SHP77 (cell line): Measurements from ENCODE around the gene USP53.
A peak's percentile ranks its signal among the peaks of the same experiment; 100 is the strongest.
"Not testable (repeated sequence)": the region's sequence is repeated elsewhere in the genome, so short reads cannot be mapped to it uniquely, and the experiment has no call there.

Experiments
- DNase-seq, 2 experiments: peaks; one replicate each; lab custom pipeline; 2025; lab: John Stamatoyannopoulos, UW

USP53 gene

DNA sequence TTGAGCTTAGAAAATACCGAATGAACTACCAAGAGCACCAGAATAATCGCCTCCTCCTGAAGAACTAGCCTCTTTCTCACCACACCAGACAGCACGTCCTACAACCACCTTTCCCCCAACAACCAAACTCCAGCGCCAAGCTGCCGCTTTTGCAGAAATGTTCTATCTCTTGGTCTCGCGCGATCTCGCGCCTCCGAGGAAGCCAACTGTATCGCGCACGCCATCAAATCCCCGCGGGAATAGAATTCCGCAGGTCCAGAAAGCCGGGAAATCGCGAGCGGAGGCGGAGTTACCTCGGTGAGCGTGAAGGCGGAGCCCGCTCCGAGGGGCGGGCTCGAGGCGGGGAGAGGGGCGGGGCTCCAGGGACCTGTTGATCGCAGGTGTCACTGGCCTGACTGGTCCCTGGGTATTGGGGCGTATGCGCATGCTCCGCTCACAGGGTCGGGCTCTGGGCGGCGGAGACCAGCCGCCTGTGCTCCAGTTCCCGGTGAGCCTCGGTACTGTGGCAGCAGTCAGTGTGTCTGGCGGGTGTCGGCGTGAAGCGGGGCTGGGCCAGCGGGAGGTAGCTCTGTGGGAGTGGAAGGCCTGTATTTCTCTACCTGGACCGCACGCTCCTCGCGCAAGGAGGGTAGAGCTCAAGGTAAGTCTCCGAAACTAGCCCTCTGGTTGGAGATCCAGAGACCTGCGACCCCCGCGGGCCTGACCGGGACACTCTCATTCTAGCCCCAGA is at the start of gene USP53:
USP53 (plus strand) TSS at position 480 of the 730 bp plus-strand sequence. CDS start 27,047 bp downstream, outside the sequence.
- peak; percentile 94 to 95 for DNase-seq

DNA sequence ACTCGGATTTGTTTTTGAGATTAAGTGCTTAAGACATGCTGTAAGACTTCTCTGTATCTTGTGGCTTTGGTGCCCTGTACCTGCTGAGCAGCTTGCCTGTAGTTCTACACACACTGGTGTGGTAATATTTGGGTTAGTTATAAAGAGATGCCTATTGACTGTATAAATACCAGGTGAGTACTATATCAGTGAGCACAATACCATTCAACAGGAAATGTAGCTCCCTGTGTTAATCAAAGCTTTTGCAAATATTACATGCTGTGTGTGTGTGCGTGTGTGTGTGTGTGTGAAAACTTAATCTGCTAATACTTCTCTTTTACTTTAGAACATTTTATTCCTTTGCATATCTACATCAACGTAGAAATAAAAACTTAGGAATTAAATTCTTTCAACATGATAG is 46.7 kb upstream of the USP53 start:
- DNase-seq, result no peak

DNA sequence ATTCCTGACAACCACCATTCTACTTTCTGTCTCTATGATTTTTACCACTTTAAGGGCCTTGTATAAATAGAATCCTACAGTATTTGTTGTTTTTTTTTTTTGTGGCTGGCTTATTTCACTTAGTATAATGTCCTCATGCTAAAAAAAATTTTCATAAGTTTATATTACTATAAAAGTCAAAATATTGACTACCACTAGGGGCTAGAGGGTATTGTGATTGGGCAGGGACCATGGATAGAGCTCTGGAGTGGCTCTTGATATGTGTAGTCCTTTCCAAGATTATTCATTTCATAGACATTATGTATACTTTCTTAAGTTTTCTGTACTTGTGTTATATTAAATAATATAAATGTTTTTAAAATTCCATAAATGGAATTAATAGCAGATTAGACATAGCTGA is 42.3 kb upstream of the USP53 start:
- no peak for DNase-seq

DNA sequence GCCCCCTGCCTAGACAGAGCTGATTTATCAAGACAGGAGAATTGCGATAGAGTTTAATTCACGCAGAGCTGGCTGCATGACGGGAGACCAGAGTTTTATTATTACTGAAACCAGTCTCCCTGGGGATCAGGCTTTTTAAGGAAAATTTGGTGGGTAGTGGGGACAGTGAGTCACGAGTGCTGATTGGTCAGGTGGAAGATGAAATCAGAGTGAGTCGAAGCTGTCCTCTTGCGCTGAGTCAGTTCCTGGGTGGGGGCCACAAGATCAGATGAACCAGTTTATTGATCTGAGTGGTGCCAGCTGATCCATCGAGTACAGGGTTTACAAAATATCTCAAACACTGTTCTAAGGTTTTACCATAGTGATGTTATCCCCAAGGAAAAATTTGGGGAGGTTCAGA is 40.3 kb upstream of the USP53 start:
- DNase-seq, result no peak

DNA sequence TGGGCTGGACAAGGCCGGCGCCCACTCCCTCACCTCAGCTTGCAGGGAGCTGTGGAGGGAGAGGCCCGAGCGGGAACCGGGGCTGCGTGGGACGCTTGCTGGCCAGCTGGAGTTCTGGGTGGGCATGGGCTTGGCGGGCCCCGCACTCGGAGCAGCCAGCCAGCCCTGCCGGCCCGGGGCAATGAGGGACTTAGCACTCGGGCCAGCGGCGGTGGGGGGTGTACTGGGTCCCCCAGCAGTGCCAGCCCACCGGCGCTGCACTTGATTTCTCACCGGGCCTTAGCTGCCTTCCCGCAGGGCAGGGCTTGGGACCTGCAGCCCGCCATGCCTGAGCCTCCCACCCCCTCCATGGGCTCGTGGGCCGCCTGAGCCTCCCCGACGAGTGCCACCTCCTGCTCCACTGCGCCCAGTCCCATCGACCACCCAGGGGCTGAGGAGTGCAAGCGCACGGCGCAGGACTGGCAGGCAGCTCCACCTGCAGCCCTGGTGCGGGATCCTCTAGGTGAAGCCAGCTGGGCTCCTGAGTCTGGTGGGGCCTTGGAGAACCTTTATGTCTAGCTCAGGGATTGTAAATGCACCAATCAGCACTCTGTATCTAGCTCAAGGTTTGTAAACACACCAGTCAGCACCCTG is 38.7 kb upstream of the USP53 start:
- DNase-seq, result not testable (repeated sequence)

DNA sequence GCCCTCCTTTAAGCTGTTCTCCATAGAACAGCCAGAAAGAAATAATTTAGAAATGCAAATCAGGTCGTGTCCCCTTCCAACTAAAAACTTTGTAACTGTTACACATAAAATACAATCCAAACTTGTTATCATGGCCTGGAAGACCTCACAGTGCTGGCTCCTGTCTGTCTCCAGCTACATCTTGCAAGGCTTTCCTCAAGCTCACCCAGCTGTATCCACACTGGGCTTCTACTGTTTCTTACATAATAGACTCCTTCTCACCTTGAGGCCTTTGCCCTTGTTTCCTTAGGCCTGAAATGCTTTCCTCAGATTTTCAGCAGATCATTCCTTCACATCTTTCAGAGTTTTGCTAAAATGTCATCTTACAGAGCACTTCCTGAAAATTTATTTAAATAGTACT is 33.5 kb upstream of the USP53 start:
- DNase-seq, result no peak

DNA sequence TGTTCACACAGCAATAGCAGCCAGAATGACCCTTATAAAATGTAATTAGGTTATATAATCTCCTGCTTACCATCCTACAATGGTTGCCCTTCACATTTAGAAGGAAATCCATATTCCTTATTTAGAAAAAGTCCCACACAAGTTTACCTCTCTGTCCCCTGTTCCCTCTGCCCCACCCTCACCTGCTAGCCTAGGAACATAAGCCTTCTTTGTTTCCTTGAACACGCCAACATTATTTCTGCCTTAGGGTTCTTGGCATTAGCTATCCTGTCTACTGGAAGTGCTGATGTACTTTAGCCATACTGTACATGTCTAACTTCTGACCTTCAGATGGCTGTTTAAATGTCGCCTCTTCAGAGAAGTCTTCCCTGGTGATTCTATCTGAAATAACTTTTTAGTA is 28.4 kb upstream of the USP53 start:
- no peak for DNase-seq

DNA sequence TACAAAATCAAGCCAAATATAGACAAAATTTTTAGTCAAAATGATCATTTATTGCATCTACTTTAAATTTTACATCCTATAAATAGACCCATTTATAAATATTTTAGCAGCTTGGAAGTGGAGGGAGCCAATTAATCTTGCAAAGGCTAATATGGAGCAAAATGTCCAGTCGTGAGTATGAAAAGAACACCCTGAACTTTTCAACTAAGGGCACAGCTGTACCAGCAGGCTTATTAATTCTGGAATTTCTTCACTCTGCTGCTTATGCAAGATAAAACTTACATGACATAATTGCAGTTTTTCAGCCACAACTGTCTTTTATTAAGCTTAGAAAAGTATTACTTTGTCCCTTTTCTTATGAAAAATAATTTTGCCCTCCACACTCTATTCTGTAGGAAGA is 22.9 kb upstream of the USP53 start:
- DNase-seq, result no peak

DNA sequence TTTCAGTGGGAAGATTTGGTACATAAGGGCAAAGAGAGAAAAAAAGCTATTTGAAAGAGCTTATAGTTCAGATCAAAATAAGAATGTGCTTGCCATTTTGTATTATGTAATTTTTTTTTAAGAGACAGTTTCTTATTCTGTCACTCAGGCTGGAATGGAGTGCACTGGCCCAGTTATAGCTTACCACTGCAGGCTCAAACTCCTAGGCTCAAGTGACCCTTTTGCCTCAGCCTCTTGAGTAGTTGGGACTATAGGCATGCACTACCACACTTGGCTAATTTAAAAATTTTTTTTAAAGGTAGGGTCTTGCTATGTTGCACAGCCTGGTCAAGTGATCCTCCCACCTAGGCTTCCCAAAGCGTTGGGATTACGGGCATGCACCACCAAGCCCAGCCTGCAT is 22.2 kb upstream of the USP53 start:
- no peak for DNase-seq

DNA sequence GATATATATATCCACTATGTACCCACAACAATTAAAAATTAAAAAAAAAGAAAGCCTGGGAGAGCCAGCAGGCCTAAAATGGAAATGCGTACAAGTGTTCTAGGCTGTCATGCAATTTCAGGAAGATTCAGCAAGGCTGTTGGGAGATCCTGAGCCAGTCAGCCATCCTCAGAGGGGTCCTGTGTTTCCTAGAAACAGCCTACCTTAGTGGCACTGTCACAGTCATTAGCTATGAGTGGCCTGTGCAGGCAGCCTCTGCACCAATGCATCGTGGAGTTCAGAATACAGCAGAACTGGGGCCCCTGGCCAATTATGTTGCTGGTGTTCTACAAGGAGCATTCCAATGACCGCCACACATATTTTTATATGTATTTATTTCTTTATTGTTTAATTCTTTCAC is 21.0 kb upstream of the USP53 start:
- no peak for DNase-seq

DNA sequence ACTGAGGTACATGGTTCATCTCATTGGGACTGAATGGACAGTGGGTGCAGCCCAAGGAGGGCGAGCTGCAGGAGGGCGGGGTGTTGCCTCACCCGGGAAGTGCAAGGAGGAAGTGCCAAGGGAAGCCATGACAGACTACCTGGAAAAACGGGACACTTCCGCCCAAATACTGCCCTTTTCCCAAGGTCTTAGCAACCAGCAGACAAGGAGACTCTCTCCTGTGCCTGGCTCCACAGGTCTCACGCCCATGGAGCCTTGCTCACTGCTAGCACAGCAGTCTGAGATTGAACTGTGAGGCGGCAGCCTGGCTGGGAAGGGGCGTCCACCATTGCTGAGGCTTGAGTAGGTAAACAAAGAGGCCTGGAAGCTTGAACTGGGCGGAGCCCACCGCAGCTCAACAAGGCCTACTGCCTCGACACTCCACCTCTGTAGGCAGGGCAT is 14.7 kb upstream of the USP53 start:
- no peak for DNase-seq

DNA sequence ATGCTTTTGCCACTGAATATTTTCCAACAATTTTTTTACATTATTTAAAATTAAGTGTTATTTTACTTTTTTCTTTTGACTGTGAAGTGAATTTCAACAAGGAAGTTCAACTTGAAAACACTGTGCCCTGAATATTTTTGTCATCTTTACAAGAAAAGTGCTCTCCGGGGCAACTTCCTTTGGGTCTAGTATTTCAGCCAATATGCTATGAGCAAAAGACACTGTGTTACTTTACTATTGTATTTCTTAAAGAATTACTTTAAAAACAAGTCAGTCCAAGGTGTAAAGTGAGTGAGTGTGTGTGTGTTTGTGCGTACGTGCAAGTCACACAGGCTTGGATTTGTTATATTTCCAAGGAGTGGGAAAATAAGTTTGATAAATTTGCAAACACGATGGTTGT is 7.6 kb upstream of the USP53 start:
- no peak for DNase-seq

DNA sequence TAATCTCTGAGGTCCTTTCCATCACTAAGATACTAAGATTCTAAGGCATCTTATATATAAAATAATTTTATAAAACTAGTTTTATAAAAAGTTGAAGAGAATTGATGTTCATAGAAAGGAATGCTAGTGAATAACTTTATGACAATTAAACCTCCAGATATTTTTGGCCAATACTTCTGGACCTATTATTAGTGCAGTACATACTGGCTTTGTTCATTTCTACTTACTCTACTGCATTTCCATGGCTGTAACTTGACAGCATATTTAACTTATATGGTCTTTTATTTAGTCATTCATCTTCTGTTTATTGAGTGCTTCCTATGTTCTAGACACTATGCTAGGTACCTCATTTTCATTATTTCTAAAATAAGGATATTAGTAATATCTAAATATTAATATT is 6.8 kb upstream of the USP53 start:
- DNase-seq, result no peak

DNA sequence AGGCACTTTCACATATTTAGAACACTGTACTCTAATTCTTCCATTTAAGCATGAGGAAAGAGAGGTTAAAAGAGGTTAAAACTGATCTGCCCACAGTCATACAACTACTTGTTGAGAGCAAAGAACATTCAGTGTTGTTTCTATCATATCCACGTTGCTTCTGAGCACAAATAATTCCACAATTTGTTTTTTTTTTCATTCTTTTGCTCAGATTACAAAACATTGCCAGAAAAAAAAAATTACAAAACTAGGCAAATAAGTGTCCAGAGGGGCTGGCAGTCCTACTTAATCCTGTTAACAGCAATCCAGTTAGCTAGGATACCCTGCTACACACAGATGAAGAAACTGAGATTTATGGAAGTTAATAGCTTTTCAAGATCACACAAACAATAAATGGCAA is 6.3 kb upstream of the USP53 start:
- no peak for DNase-seq

DNA sequence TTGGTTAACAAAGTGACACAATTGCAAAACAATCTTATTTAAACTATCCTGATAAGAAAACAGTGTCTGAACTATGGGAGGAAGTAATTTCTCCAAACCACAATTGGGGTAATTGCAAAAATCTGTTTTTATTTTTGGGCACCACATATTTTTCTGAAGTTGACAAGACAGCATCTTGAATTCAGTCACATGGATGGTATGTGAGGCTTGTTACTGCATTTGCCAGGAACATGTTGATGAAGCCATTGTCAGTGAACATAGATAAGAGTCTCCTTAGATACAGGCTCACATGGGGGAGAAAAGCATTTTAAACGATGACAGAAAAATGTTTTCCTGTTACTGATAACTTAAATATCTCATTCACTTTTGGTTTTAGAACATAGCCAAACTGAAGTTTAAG is 5.5 kb upstream of the USP53 start:
- no peak for DNase-seq

DNA sequence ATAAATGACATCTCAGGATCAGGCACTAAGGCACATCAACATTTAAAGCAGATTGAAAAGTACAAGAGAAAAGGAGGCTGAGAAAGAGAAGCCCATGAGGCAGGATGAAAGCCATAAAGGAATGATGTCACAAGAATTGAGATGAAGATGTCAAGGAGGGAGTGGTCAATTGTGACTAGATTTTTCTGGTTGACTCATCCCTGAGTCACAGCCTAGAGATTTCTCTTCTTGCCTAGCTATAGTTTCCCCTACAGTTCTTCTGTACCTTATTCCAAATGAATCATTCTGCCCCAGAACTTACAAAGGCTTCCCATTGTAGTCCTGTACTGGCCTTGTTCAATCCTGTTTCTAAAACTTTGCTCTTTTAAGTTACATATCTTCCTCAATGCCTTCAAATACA is 3.4 kb upstream of the USP53 start:
- no peak for DNase-seq

DNA sequence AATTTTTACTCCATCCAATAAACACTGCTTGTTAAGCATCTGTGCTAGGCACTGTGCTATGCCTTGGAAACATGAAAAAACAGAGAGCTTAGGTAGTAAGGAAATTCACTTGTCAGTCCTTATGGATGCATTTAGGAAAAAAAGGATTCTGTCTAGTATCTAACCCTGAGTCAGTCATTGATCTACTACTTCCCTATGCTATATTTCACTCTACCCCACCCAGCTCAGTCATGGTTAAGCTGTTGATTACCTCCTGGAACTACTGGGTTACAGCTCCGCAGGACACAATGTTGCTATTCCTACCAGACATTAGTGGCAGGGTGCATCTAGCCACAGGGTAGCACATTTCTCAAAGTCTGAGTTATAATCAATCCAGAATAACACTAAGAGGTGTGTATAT is 2.9 kb upstream of the USP53 start:
- DNase-seq, result no peak

DNA sequence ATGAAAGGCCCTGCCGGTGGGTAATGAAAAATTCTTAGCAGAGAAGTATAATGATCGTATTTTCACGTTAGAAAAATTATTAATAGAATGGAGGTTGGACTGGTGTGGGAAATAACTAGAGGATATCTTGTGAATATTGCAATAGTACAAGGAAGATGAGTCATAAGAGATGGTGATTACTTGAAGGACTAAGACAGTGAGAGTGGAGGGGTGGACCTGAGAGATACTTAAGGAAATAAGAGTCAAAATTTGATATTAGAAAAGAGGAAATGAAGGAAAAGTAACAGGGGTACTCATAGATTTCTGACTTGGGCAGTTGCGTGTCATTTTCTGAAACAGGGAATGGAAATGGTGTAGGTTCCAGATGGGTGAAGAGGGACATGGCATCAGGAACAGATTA is 1.7 kb upstream of the USP53 start:
- no peak for DNase-seq

DNA sequence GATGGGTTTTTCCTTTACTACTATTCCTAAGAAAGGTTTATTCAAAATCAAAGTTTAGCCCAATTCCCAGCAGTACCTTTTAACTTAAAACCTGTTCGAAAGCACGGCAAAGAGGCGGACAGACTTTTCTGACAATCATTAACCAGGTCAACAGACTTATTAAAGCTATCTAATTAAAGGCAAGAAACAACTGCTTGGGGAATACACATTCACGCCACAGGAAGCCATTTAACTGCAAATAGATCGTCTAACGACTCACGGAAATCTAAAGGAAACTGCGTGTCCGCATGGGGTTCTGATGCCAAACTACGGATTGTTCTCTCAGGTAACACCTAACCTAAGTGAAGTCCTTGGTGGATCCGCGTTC is 663 bp upstream of the USP53 start:
- peak in 1 of 2 experiments; percentile 35 for DNase-seq

DNA sequence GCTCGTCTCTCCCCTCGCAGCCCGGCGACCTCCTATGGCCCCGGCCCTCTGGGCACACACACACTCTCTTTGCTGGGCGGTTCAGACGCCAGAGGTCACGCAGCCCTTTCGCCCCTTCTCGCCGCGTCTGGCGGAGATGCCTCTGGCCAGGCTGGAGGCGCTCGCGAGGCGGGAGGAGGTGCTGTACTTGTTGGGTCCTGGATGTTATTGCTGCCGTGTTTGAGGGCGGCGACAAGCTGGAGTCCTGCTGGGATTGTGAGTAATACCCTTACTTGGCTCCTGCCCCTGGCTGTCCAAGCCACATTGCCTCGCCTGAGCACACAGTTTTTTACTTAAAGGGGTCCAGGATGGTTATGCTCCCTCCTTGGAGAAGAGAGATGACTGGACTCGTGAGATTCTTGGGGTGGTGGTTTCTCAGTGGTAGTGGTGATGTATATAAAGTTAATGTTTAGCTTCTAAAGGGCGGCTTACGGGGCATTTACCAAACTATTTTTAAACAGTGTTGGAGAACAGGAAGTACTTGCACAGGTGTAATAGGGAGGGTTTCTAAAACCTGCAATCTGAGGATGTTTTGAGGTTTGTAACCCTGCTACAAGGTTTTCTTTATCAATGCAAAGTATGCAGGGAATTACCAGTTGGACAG is 572 bp downstream of the USP53 start:
- DNase-seq, result peak; percentile 53 to 58

DNA sequence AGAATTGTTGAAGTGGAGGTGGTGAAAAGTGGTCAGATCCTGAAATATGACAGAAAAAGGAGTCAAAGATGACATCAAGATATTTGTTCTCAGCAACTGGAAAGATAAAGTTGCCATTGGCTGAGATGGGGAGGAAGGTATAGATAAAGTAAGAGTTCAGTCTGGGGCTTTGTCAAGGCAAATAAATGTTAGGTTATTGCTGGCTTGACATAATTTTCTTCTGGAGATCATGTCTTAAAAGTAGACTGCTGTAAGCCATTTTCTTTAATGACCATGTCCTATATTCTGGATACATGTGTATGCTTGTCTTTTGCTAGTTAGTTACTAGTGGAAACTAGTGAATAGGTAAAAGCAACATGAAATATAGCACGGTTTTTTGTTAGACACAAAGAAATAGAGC is 5.6 kb downstream of the USP53 start:
- DNase-seq, result no peak

DNA sequence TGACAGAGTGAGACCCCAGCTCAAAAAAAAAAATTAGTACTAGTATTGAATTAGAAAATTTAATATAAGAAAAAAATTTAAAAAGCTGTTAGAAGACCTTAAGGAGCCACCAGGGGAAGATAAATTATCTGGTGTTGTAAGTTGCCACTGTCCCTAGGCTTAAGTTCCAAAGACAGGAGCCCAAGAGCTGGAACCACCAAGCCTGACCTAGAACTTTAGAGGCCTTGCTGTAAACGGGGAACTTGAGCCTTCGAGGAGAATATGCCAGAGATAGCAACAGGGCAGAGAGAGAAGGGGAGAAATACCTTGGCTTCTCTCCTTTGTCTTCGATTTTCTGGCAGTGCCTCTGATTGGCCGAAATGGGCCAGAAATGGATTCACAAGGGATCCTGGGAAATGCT is 8.9 kb downstream of the USP53 start:
- DNase-seq, result no peak

DNA sequence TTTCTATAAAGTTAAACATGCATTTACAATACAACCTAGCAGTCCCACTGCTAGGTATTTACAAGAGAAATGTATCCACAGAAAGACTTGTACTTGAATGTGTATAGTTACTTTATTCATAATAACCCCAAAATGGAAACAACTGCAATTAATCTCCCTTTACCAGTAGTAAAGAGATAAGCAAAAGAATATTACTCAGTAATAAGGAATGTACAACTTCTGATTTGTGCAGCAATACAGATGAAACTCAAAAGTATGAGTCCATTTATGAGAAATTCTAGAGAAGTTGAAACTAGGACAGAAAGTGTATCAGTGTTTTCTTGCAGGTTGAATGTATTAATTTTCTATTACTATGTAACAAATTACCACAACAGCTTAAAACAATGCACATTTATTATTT is 15.2 kb downstream of the USP53 start:
- no peak for DNase-seq

DNA sequence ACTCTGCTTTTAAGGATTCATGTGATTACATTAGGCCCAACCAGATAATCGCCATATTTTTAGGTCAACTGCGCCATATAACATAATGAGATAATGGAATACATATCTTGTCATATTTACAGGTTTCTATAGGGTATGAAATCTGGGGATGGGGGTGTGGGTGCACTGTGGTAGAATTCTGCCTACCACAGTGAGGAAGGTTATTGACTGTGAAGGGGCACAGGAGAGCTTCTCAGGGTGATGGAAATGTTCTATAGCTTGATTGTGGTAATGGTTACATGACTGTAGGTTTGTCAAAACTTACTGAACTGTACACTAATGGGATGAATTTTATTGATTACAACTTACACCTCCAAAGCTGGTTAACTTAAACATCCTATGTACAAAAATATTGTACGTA is 15.9 kb downstream of the USP53 start:
- no peak for DNase-seq
